ENCODE data around the gene NIT2.

NIT2 gene

DNA sequence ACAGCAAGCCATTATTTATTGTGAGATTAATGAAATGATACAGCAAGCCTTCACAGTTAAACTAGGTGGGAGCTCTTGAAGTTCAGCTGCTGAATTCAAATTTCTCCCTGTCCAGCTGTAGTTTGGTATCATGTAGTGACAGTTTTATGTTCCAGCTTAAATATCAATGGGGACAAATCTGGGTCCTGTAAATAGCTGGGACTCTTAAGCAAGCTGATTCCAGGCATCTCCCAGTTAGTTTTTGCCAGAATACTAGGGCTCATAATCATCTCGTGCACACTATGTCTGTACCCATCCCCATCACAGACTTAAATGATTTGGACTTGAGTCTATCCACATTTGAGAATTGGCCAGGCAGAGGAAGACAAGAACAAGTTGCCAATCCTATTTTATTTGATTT is 27.9 kb upstream of the NIT2 start:
- no peak for DNase-seq (ENCODE audit: extremely low read depth, low read depth)
- H3K4me3 ChIP-seq (replicated peaks; ENCODE audit: low read depth, low read length) = no peak overlapping the region
- TF ChIP-seq, protein P1, sequence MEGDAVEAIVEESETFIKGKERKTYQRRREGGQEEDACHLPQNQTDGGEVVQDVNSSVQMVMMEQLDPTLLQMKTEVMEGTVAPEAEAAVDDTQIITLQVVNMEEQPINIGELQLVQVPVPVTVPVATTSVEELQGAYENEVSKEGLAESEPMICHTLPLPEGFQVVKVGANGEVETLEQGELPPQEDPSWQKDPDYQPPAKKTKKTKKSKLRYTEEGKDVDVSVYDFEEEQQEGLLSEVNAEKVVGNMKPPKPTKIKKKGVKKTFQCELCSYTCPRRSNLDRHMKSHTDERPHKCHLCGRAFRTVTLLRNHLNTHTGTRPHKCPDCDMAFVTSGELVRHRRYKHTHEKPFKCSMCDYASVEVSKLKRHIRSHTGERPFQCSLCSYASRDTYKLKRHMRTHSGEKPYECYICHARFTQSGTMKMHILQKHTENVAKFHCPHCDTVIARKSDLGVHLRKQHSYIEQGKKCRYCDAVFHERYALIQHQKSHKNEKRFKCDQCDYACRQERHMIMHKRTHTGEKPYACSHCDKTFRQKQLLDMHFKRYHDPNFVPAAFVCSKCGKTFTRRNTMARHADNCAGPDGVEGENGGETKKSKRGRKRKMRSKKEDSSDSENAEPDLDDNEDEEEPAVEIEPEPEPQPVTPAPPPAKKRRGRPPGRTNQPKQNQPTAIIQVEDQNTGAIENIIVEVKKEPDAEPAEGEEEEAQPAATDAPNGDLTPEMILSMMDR (IDR thresholded peaks at IDR 0.05; ENCODE audit: low read depth, low read length, missing control alignments) = no peak

DNA sequence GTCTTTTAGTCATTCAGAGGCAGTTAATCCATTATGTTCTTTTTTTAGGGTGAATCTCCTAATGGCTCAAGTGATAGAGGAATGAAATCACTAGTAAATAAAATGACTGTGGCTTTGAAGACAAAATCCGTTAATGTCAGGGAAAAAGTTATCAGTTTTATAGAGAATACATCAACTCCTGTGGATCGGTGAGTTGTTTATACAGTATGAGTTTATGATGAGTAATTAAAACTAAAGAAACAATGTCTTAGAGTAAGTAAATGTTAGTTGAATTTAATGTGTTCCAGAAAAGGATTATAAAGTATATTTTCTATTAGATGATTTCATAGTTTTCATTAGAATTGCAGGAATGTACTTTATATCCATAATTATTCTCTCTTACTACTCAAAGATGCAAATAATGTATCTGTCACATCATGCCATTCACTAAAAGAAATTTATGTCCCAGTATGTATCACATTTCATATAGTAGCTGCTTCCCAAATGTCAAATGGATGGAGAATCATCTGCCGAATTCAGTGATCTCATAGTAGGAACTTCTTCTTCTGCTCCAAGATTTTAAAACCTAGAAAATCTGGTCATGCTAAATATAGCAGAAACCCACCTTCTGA is 24.1 kb upstream of the NIT2 start:
- TF ChIP-seq, protein P1 (IDR thresholded peaks at IDR 0.05; ENCODE audit: low read depth, low read length, missing control alignments) = no peak
- DNase-seq (ENCODE audit: extremely low read depth, low read depth) = no peak

DNA sequence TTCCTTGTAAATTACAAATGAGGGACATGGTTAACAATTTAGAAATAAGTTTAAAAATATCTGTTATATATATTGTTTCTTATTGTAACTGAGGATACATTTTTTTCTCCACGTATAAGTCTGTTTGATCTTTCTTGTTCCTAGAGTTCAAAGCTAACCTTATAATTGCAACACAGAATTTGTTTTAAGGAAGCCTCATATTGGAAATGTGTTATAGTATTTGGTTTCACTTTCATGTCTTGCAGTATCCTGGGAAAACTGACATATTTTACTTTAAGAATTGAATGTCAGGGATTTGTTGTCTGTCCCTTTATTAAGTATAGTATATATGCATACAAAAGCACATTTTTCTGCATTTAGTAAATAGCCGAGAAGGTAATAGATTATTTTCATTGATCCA is 23.5 kb upstream of the NIT2 start:
- DNase-seq (ENCODE audit: extremely low read depth, low read depth) = no peak
- TF ChIP-seq, protein P1 (IDR thresholded peaks at IDR 0.05; ENCODE audit: low read depth, low read length, missing control alignments) = no peak

More for the DNA sequence above, 24.1 kb upstream of the NIT2 start:
- H3K4me3 ChIP-seq (replicated peaks; ENCODE audit: low read depth, low read length) = no peak overlapping the region

DNA sequence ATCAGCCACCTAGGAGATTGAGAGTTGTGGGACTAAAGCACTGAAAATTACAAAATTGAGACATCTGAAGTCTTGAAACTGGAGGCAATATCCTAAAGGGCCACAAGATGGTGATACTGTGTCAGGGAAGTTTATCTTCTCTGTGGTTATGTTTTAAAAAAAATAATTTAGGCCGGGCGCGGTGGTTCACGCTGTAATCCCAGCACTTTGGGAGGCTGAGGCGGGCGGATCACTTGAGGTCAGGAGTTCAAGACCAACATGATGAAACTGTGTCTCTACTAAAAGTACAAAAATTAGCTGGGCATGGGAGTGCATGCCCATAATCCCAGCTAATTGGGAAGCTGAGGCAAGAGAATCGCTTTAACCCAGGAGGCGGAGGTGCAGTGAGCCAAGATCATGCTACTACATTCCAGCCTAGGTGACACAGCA is 17.9 kb upstream of the NIT2 start:
- no peak overlapping the region for H3K4me3 ChIP-seq (replicated peaks; ENCODE audit: low read depth, low read length)
- TF ChIP-seq, protein P1 (IDR thresholded peaks at IDR 0.05; ENCODE audit: low read depth, low read length, missing control alignments) = peak; percentile 52
- DNase-seq (ENCODE audit: extremely low read depth, low read depth) = peak; percentile 39

More for the DNA sequence above, 23.5 kb upstream of the NIT2 start:
- H3K4me3 ChIP-seq (replicated peaks; ENCODE audit: low read depth, low read length) = no peak overlapping the region

DNA sequence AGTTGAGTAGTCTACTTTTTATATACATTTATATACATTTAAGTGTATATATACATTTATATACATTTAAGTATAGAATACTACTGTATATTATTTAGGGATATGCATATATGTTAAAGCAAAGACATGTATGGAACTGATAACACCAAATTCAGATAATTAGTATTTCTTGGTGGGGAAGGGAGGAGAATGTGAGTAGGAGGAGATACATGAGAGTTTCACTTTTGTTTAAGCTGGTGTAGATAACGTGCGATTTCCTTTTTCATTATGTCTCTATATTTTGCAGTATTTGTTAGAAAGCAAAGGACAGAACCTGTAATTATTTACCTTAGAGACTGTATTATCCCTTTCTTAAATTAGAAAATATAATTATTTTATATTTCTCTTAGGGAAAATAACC is 16.6 kb upstream of the NIT2 start:
- TF ChIP-seq, protein P1 (IDR thresholded peaks at IDR 0.05; ENCODE audit: low read depth, low read length, missing control alignments) = no peak
- H3K4me3 ChIP-seq (replicated peaks; ENCODE audit: low read depth, low read length) = no peak overlapping the region
- no peak for DNase-seq (ENCODE audit: extremely low read depth, low read depth)

DNA sequence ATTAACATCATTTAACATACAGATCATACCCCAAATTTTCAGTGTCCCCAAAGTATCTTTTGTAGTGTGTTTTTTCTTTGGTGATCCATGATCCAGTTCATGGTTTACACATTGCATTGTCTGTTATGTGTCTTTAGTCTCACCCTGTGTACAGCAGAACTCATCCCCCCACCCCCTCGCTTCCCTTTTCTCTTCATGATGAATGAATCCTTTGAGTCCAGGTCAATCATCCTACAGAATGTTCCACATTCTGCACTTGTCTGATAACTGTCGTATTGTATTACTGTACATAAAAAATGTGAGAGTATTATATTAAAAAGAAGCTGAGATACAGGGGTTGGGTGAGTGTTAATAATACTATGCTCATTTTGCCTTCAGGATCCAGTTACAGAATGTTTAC is 14.6 kb upstream of the NIT2 start:
- DNase-seq (ENCODE audit: extremely low read depth, low read depth) = no peak
- no peak overlapping the region for H3K4me3 ChIP-seq (replicated peaks; ENCODE audit: low read depth, low read length)
- TF ChIP-seq, protein P1 (IDR thresholded peaks at IDR 0.05; ENCODE audit: low read depth, low read length, missing control alignments) = no peak

DNA sequence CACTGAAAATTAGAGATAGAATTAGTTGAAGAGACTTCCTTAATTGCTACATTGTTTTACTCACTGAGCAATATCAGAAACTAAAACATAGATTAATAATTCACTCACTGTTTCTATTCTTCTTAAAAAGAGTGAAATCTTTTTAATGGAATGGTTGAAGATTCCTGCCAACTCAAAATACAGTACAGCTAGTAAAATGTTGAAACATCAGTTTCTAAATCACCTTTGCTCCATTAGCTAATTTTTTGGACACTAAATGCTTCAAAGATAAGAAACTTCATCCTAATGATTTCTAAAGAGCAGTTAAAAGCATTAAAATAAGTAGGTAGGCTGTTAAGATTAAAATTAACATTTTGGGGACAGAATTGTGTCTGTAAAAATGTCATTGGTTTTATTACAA is 10.5 kb upstream of the NIT2 start:
- DNase-seq (ENCODE audit: extremely low read depth, low read depth) = no peak
- no peak overlapping the region for H3K4me3 ChIP-seq (replicated peaks; ENCODE audit: low read depth, low read length)
- TF ChIP-seq, protein P1 (IDR thresholded peaks at IDR 0.05; ENCODE audit: low read depth, low read length, missing control alignments) = no peak

All from HFF-Myc (cell line).